ENCODE results near the gene GAS2L3.

DNA sequence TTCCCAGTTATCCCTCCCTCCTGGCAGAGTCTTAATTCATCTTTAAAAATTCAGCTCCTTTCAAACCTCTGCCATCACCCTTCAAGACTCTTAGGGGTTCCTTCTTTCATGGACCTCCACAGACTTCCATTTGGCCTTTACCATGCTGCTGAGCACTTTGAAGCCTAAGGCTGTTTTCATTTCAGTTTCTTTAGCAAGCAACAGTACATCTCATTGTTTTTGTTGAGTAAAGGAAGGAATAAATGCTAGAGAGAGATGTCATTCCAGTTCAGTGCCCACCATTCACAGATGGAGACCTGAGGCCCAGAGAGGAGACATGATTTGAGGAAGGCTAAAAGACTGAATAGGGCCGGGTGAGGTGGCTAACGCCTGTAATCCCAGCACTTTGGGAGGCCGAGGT lies 1.3 kb upstream of the GAS2L3 start:
- no peak for TF ChIP-seq CTCF (IDR thresholded peaks at IDR 0.05 in 4 of 5, conservative IDR thresholded peaks at IDR 0.05 in 1 of 5)
- TF ChIP-seq POLR2A (IDR thresholded peaks at IDR 0.05): no peak
